Skeletal muscle satellite cell (primary cell): Measurements from ENCODE around the gene KLK1.
A peak's percentile ranks its signal among the peaks of the same experiment; 100 is the strongest.
"Not testable (repeated sequence)": the region's sequence is repeated elsewhere in the genome, so short reads cannot be mapped to it uniquely, and the experiment has no call there.

ENCODE experiments used
- H3K27me3 ChIP-seq: 2 replicates; pipeline ENCODE4 v1.7.0; 2013; ENCODE audit warnings: low read length; ENCODE audit not compliant: control insufficient read depth, insufficient read depth
- H3K36me3 ChIP-seq: 2 replicates; pipeline ENCODE4 v1.7.0; 2013; ENCODE audit warnings: mild to moderate bottlenecking, control low read depth, low read length; ENCODE audit not compliant: insufficient read depth
- H3K4me1 ChIP-seq: 2 replicates; pipeline ENCODE4 v1.7.0; 2013; ENCODE audit warnings: low read length; ENCODE audit not compliant: control insufficient read depth, insufficient read depth
- H3K4me2 ChIP-seq: 2 replicates; pipeline ENCODE4 v1.7.0; 2013; ENCODE audit warnings: mild to moderate bottlenecking, low read length
- H3K4me3 ChIP-seq: 2 replicates; pipeline ENCODE4 v1.7.0; 2013; ENCODE audit warnings: low read length
- H3K9ac ChIP-seq: 2 replicates; pipeline ENCODE4 v1.7.0; 2013; ENCODE audit warnings: mild to moderate bottlenecking, low read depth, low read length, moderate library complexity
- H3K9me3 ChIP-seq: replicated peaks from 2 replicates; pipeline ENCODE4 v1.7.0; 2013; ENCODE audit warnings: mild to moderate bottlenecking, control low read depth, low read length

Gene KLK1

GRCh38 chr19:50821248-50821612 is 2.4 kb downstream of the KLK1 start:
- H3K36me3 ChIP-seq = no peaks in the 10 kb centered on the region
- H3K9me3 ChIP-seq = no peaks in the 10 kb centered on the region
- H3K4me2 ChIP-seq = no peak overlapping the region
- no peaks in the 10 kb centered on the region for H3K4me1 ChIP-seq
- no peak overlapping the region for H3K4me3 ChIP-seq
- H3K27me3 ChIP-seq = peaks cover 38% of the 10 kb centered on the region
- H3K9ac ChIP-seq = no peak overlapping the region

- H3K4me3 ChIP-seq = no peak overlapping the region
- H3K4me1 ChIP-seq = no peaks in the 10 kb centered on the region
- H3K9me3 ChIP-seq = no peaks in the 10 kb centered on the region
- H3K4me2 ChIP-seq = no peak overlapping the region
- H3K27me3 ChIP-seq = peaks cover 38% of the 10 kb centered on the region
- H3K36me3 ChIP-seq = no peaks in the 10 kb centered on the region
- no peak overlapping the region for H3K9ac ChIP-seq
Observed at GRCh38 chr19:50820549-50821247, 2.9 kb downstream of the KLK1 start.

GRCh38 chr19:50820086-50820485 is 3.5 kb downstream of the KLK1 start:
- no peak overlapping the region for H3K9ac ChIP-seq
- H3K4me3 ChIP-seq = no peak overlapping the region
- no peak overlapping the region for H3K4me2 ChIP-seq
- no peaks in the 10 kb centered on the region for H3K36me3 ChIP-seq
- no peaks in the 10 kb centered on the region for H3K9me3 ChIP-seq
- H3K4me1 ChIP-seq = no peaks in the 10 kb centered on the region
- H3K27me3 ChIP-seq = peaks cover 40% of the 10 kb centered on the region

GRCh38 chr19:50819636-50820035 is 4.0 kb downstream of the KLK1 start:
- no peak overlapping the region for H3K9ac ChIP-seq
- H3K27me3 ChIP-seq = peaks cover 45% of the 10 kb centered on the region
- H3K4me2 ChIP-seq = no peak overlapping the region
- H3K4me1 ChIP-seq = no peaks in the 10 kb centered on the region
- H3K4me3 ChIP-seq = no peak overlapping the region
- no peaks in the 10 kb centered on the region for H3K9me3 ChIP-seq
- no peaks in the 10 kb centered on the region for H3K36me3 ChIP-seq

GRCh38 chr19:50818859-50819472 is 4.6 kb downstream of the KLK1 start:
- Histone ChIP-seq H3K9me3 (no peaks in the 10 kb centered on the region), H3K4me3 (no peak overlapping the region), H3K9ac (no peak overlapping the region), H3K4me1 (no peaks in the 10 kb centered on the region), H3K4me2 (no peak overlapping the region), H3K27me3 (peaks cover 46% of the 10 kb centered on the region), H3K36me3 (no peaks in the 10 kb centered on the region)

GRCh38 chr19:50817941-50818858 is 5.4 kb downstream of the KLK1 start:
- Histone ChIP-seq H3K9ac (no peak overlapping the region), H3K4me2 (peak overlapping the region; percentile 75), H3K9me3 (no peaks in the 10 kb centered on the region), H3K4me1 (no peaks in the 10 kb centered on the region), H3K36me3 (no peaks in the 10 kb centered on the region), H3K4me3 (peak overlapping the region; percentile 55), H3K27me3 (peaks cover 46% of the 10 kb centered on the region)

GRCh38 chr19:50815439-50815838 is 8.1 kb downstream of the KLK1 start:
- Histone ChIP-seq H3K4me1 (no peaks in the 10 kb centered on the region), H3K4me3 (no peak overlapping the region), H3K4me2 (no peak overlapping the region), H3K9me3 (no peaks in the 10 kb centered on the region), H3K36me3 (no peaks in the 10 kb centered on the region), H3K27me3 (peaks cover 29% of the 10 kb centered on the region), H3K9ac (no peak overlapping the region)

- H3K9ac ChIP-seq = no peak overlapping the region
- peaks cover 25% of the 10 kb centered on the region for H3K27me3 ChIP-seq
- no peaks in the 10 kb centered on the region for H3K4me1 ChIP-seq
- no peak overlapping the region for H3K4me2 ChIP-seq
- no peaks in the 10 kb centered on the region for H3K9me3 ChIP-seq
- H3K36me3 ChIP-seq = no peaks in the 10 kb centered on the region
- H3K4me3 ChIP-seq = no peak overlapping the region
Observed at GRCh38 chr19:50814883-50815282, 8.7 kb downstream of the KLK1 start.

GRCh38 chr19:50812474-50812873 is 11.1 kb downstream of the KLK1 start:
- Histone ChIP-seq H3K4me2 (no peak overlapping the region), H3K4me3 (no peak overlapping the region), H3K27me3 (peaks cover 7% of the 10 kb centered on the region), H3K9ac (no peak overlapping the region), H3K4me1 (no peaks in the 10 kb centered on the region), H3K36me3 (no peaks in the 10 kb centered on the region), H3K9me3 (no peaks in the 10 kb centered on the region)

- H3K4me3 ChIP-seq, H3K4me1 ChIP-seq, H3K36me3 ChIP-seq, H3K9ac ChIP-seq, H3K27me3 ChIP-seq, H3K4me2 ChIP-seq, H3K9me3 ChIP-seq: not testable (repeated sequence)
Observed at GRCh38 chr19:50811622-50812238, 11.9 kb downstream of the KLK1 start.

- Histone ChIP-seq H3K4me3 (no peak overlapping the region), H3K27me3 (no peaks in the 10 kb centered on the region), H3K9ac (no peak overlapping the region), H3K9me3 (no peaks in the 10 kb centered on the region), H3K4me2 (no peak overlapping the region), H3K4me1 (peaks cover 3% of the 10 kb centered on the region), H3K36me3 (no peaks in the 10 kb centered on the region)
Observed at GRCh38 chr19:50808856-50809255, 14.7 kb downstream of the KLK1 start.
